Gastroesophageal sphincter (tissue), 4 donors: ENCODE data around the gene CATSPER3. TPM values are rescaled to one million over a fixed set of nuclear protein-coding genes. Genes with fewer than 3 reads are reported as not detected.
A peak's percentile ranks its signal among the peaks of the same experiment; 100 is the strongest.

Experiments
- ATAC-seq: fragments of 150-250 bp; one replicate; pipeline ENCODE4 v1.9.1; 2016; ENCODE audit warnings: mild to moderate bottlenecking, moderate library complexity
- H3K27ac ChIP-seq, 4 donors: fragments of 200-600 bp; sonication (generic) in 3 of 4; 1 replicate in 3 of 4; 2 replicates in 1 of 4; pipeline ENCODE4 v1.5.1; 2016 to 2019
- H3K27me3 ChIP-seq: fragments of 200-600 bp; sonication (generic); one replicate; pipeline ENCODE4 v1.5.1; 2019
- H3K36me3 ChIP-seq, 2 donors: fragments of 200-600 bp; sonication (generic); one replicate each; pipeline ENCODE4 v1.5.1; 2019; ENCODE audit warnings: control low read depth in 1 of 2
- H3K4me1 ChIP-seq, 3 donors: fragments of 200-600 bp; sonication (generic); 1 replicate in 2 of 3; 2 replicates in 1 of 3; pipeline ENCODE4 v1.5.1; 2016 to 2019; ENCODE audit warnings: control low read depth in 2 of 3
- H3K4me3 ChIP-seq, 2 donors: fragments of 200-600 bp; sonication (generic); one replicate each; pipeline ENCODE4 v1.5.1; 2019; ENCODE audit warnings: mild to moderate bottlenecking in 1 of 2, moderate library complexity in 1 of 2
- H3K9me3 ChIP-seq, 3 donors: fragments of 200-600 bp; sonication (generic); one replicate each; pipeline ENCODE4 v1.5.1; 2017 to 2019; ENCODE audit warnings: control low read depth in 2 of 3
- CTCF ChIP-seq, 4 experiments: fragments of 200-600 bp in 2 of 4; fragments of 450-650 bp in 2 of 4; sonication (generic) in 1 of 4; IDR thresholded peaks; one replicate each; pipeline ENCODE4 v1.5.1; 2017 to 2019; ENCODE audit warnings: antibody characterized with exemption in 4 of 4, mild to moderate bottlenecking in 2 of 4, moderate library complexity in 2 of 4
- EP300 ChIP-seq: sonication (generic); formaldehyde crosslinking; IDR thresholded peaks from one replicate; pipeline ENCODE4 v1.6.1; 2017; ENCODE audit warnings: antibody characterized with exemption, mild to moderate bottlenecking
- POLR2A ChIP-seq, 2 donors: fragments of 450-650 bp; IDR thresholded peaks; one replicate each; pipeline ENCODE4 v1.6.1; 2017; ENCODE audit warnings: antibody characterized with exemption in 2 of 2, mild to moderate bottlenecking in 2 of 2, moderate library complexity in 1 of 2
- POLR2AphosphoS5 ChIP-seq: sonication (generic); formaldehyde crosslinking; IDR thresholded peaks from one replicate; pipeline ENCODE4 v1.6.1; 2017; ENCODE audit warnings: antibody characterized with exemption
- WGBS, 2 donors: methylation state at CpG; one replicate each; pipeline ENCODE4 v1.1.5; 2018; ENCODE audit warnings: low coverage in 1 of 2; 5-methylcytosine and 5-hydroxymethylcytosine counted together
- total RNA-seq, 4 donors: library from RNA; depleted of rRNA; stranded (reverse); fragments of >200 nt; gene quantifications; one replicate each; pipeline ENCODE4 v1.1.0, GENCODE V29; 2016

The CATSPER3 gene
- total RNA-seq, 4 donors from 2014 or later: 0.62 to 0.78 TPM; not detected in 2

GRCh38 chr5:135027266-135027696, 59.6 kb downstream of the CATSPER3 start:
- TF ChIP-seq POLR2AphosphoS5 (peak; percentile 5), CTCF (IDR thresholded peaks at IDR 0.05) (no peak)
- ATAC-seq: no peak
- peak overlapping the region in 1 of 2 donors; percentile 24 for H3K4me3 ChIP-seq
- peaks cover 0 to 14% of the 10 kb centered on the region in 2 donors for H3K36me3 ChIP-seq
- H3K27me3 ChIP-seq: peaks cover 68% of the 10 kb centered on the region
- no peaks in the 10 kb centered on the region for H3K9me3 ChIP-seq
- WGBS, 2 donors: 71 to 80% methylated on average over 1 to 6 of the region's 29 CpGs
- peaks cover 0 to 59% (median 15%) of the 10 kb centered on the region in 3 donors for H3K4me1 ChIP-seq
- H3K27ac ChIP-seq: peak overlapping the region in 1 of 4 donors; percentile 94

- Histone ChIP-seq H3K4me3 (peak overlapping the region in 1 of 2 donors; percentile 24), H3K27me3 (peaks cover 75% of the 10 kb centered on the region), H3K9me3 (no peaks in the 10 kb centered on the region), H3K27ac (peak overlapping the region in 2 of 4 donors; percentile 9 to 94), H3K36me3 (peaks cover 0 to 14% of the 10 kb centered on the region in 2 donors), H3K4me1 (peaks cover 0 to 63% (median 19%) of the 10 kb centered on the region in 3 donors)
- no peak for ATAC-seq
- 48 to 60% methylated on average over 9 to 20 of the region's 79 CpGs for WGBS, 2 donors
- TF ChIP-seq CTCF (IDR thresholded peaks at IDR 0.05): no peak
- no peak for TF ChIP-seq POLR2AphosphoS5
- no peak for TF ChIP-seq POLR2A (IDR thresholded peaks at IDR 0.05)
- no peak for TF ChIP-seq EP300
Observed at GRCh38 chr5:135027697-135028615, 60.2 kb downstream of the CATSPER3 start.

GRCh38 chr5:135028791-135029476, 61.2 kb downstream of the CATSPER3 start:
- TF ChIP-seq POLR2AphosphoS5 (peak; percentile 51), EP300 (no peak)
- 25 to 40% methylated on average over 9 to 12 of the region's 62 CpGs for WGBS, 2 donors
- H3K4me1 ChIP-seq: peaks cover 0 to 73% (median 27%) of the 10 kb centered on the region in 3 donors
- ATAC-seq: no peak
- H3K36me3 ChIP-seq: peaks cover 0 to 14% of the 10 kb centered on the region in 2 donors
- H3K4me3 ChIP-seq: peak overlapping the region in 1 of 2 donors; percentile 17
- H3K9me3 ChIP-seq: no peaks in the 10 kb centered on the region
- H3K27ac ChIP-seq: peak overlapping the region in 2 of 4 donors; percentile 0 to 94
- peaks cover 84% of the 10 kb centered on the region for H3K27me3 ChIP-seq

- no peak for TF ChIP-seq POLR2A (IDR thresholded peaks at IDR 0.05)
- no peak for TF ChIP-seq POLR2AphosphoS5
- Histone ChIP-seq H3K27ac (peak overlapping the region in 2 of 4 donors; percentile 64 to 94), H3K4me1 (peaks cover 0 to 80% (median 30%) of the 10 kb centered on the region in 3 donors), H3K4me3 (peak overlapping the region in 1 of 2 donors; percentile 89), H3K36me3 (peaks cover 0 to 14% of the 10 kb centered on the region in 2 donors), H3K9me3 (no peaks in the 10 kb centered on the region), H3K27me3 (peaks cover 91% of the 10 kb centered on the region)
- 10 to 58% methylated on average over 14 to 15 of the region's 15 CpGs for WGBS, 2 donors
- ATAC-seq: no peak
Observed at GRCh38 chr5:135029477-135030122, 61.9 kb downstream of the CATSPER3 start.

- Histone ChIP-seq H3K36me3 (peaks cover 0 to 14% of the 10 kb centered on the region in 2 donors), H3K4me3 (peak overlapping the region; percentile 72 to 89), H3K27me3 (peaks cover 98% of the 10 kb centered on the region), H3K27ac (peak overlapping the region; percentile 23 to 94 (median 72)), H3K4me1 (peaks cover 0 to 87% (median 30%) of the 10 kb centered on the region in 3 donors), H3K9me3 (no peaks in the 10 kb centered on the region)
- no peak for TF ChIP-seq POLR2A (IDR thresholded peaks at IDR 0.05)
- TF ChIP-seq EP300: no peak
- no peak for TF ChIP-seq POLR2AphosphoS5
- TF ChIP-seq CTCF (IDR thresholded peaks at IDR 0.05): no peak
- 12 to 33% methylated on average over 5 to 11 of the region's 13 CpGs for WGBS, 2 donors
- no peak for ATAC-seq
Observed at GRCh38 chr5:135030123-135030955, 62.6 kb downstream of the CATSPER3 start.
